B cell (primary cell): Measurements from ENCODE around the gene ROBO2.

Source experiments
- CTCF ChIP-seq: fragments of 200-600 bp; IDR thresholded peaks from one replicate; pipeline ENCODE4 v1.8.0; 2022; ENCODE audit warnings: antibody characterized with exemption, mild to moderate bottlenecking
- EZH2 ChIP-seq: IDR thresholded peaks from 2 replicates; pipeline ENCODE4 v1.6.1; 2012; ENCODE audit warnings: borderline replicate concordance, low read depth, mild to moderate bottlenecking, moderate library complexity, low read length; ENCODE audit not compliant: insufficient read depth, poor library complexity, severe bottlenecking

- TF ChIP-seq CTCF (no peak), EZH2 (no peak)
Observed at GRCh38 chr3:77189258-77189657, 149.4 kb downstream of the ROBO2 start.
